Ovary (tissue), 3 donors: ENCODE results near the gene IDI1.
"Not testable (repeated sequence)": the region's sequence is repeated elsewhere in the genome, so short reads cannot be mapped to it uniquely, and the experiment has no call there.

ENCODE experiments used
- POLR2A ChIP-seq: fragments of 450-650 bp; IDR thresholded peaks from one replicate; pipeline ENCODE4 v1.6.1; 2017; ENCODE audit warnings: antibody characterized with exemption, mild to moderate bottlenecking, moderate library complexity
- TF ChIP-seq, protein P1 (sequence below), 3 donors: fragments of 450-650 bp in 2 of 3; fragments of 200-600 bp in 1 of 3; IDR thresholded peaks; one replicate each; pipeline versions ENCODE4 v1.5.1 to v1.8.0; 2016 to 2022; ENCODE audit warnings: antibody characterized with exemption in 3 of 3, mild to moderate bottlenecking in 1 of 3
- donor health status: DM: no; HTN: no; CAD: no.

GRCh38 chr10:1066734-1067133 is 17.8 kb upstream of the IDI1 start:
- TF ChIP-seq, protein P1, sequence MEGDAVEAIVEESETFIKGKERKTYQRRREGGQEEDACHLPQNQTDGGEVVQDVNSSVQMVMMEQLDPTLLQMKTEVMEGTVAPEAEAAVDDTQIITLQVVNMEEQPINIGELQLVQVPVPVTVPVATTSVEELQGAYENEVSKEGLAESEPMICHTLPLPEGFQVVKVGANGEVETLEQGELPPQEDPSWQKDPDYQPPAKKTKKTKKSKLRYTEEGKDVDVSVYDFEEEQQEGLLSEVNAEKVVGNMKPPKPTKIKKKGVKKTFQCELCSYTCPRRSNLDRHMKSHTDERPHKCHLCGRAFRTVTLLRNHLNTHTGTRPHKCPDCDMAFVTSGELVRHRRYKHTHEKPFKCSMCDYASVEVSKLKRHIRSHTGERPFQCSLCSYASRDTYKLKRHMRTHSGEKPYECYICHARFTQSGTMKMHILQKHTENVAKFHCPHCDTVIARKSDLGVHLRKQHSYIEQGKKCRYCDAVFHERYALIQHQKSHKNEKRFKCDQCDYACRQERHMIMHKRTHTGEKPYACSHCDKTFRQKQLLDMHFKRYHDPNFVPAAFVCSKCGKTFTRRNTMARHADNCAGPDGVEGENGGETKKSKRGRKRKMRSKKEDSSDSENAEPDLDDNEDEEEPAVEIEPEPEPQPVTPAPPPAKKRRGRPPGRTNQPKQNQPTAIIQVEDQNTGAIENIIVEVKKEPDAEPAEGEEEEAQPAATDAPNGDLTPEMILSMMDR (IDR thresholded peaks at IDR 0.05) = not testable (repeated sequence)
- not testable (repeated sequence) for TF ChIP-seq POLR2A
